ENCODE data around the gene VPS41.

The VPS41 gene

GRCh38 chr7:38851321-38851720 is 57.7 kb downstream of the VPS41 start:
- no peak for DNase-seq

- no peak for DNase-seq
These were observed 62.7 kb downstream of the VPS41 start for GRCh38 chr7:38846280-38846679.

GRCh38 chr7:38844952-38845563 is 63.9 kb downstream of the VPS41 start:
- DNase-seq = no peak

- no peak for DNase-seq
These were observed 66.2 kb downstream of the VPS41 start for GRCh38 chr7:38842746-38843145.

- no peak for DNase-seq
These were observed 68.1 kb downstream of the VPS41 start for GRCh38 chr7:38840736-38841460.

- no peak for DNase-seq
These were observed 69.1 kb downstream of the VPS41 start for GRCh38 chr7:38839851-38840250.

GRCh38 chr7:38838725-38839385 is 70.1 kb downstream of the VPS41 start:
- no peak for DNase-seq

- DNase-seq = no peak
These were observed 74.6 kb downstream of the VPS41 start for GRCh38 chr7:38834357-38834756.

- DNase-seq = no peak
These were observed 75.7 kb downstream of the VPS41 start for GRCh38 chr7:38833329-38833728.

- no peak for DNase-seq
These were observed 77.6 kb downstream of the VPS41 start for GRCh38 chr7:38831259-38831996.

- DNase-seq = no peak
These were observed 78.2 kb downstream of the VPS41 start for GRCh38 chr7:38830826-38831225.

- DNase-seq = no peak
These were observed 79.4 kb downstream of the VPS41 start for GRCh38 chr7:38829488-38830165.

GRCh38 chr7:38828026-38828425 is 81.0 kb downstream of the VPS41 start:
- DNase-seq = no peak

- no peak for DNase-seq
These were observed 83.1 kb downstream of the VPS41 start for GRCh38 chr7:38825721-38826440.

- DNase-seq = no peak
These were observed 84.0 kb downstream of the VPS41 start for GRCh38 chr7:38824948-38825347.

GRCh38 chr7:38822549-38822948 is 86.4 kb downstream of the VPS41 start:
- DNase-seq = no peak

- DNase-seq = no peak
These were observed 88.4 kb downstream of the VPS41 start for GRCh38 chr7:38820571-38820970.

GRCh38 chr7:38819463-38819862 is 89.5 kb downstream of the VPS41 start:
- no peak for DNase-seq

- DNase-seq = no peak
These were observed 91.5 kb downstream of the VPS41 start for GRCh38 chr7:38817526-38817925.

GRCh38 chr7:38813768-38814167 is 95.2 kb downstream of the VPS41 start:
- DNase-seq = no peak

- no peak for DNase-seq
These were observed 102.1 kb downstream of the VPS41 start for GRCh38 chr7:38806912-38807311.

- no peak for DNase-seq
These were observed 107.2 kb downstream of the VPS41 start for GRCh38 chr7:38801786-38802185.
